Naive B cell (primary cell): ENCODE measurements around the gene SMIM41. TPM values are rescaled to one million over a fixed set of nuclear protein-coding genes. Genes with fewer than 3 reads are reported as not detected.

Experiments
- ATAC-seq, 2 donors: fragments of 150-1000 bp; cut with Tn5 transposase; 2 replicates each; pipeline ENCODE4 v1.10.0; 2021; ENCODE audit warnings: low read depth in 2 of 2, mild to moderate bottlenecking in 2 of 2, moderate library complexity in 2 of 2
- DNase-seq: peaks from one replicate; pipeline ENCODE4 v3.0.0; 2022
- H3K27ac Mint-ChIP-seq, 6 donors: one replicate each; pipeline ENCODE4 v1.8.0; 2020 to 2022; ENCODE audit warnings: mild to moderate bottlenecking in 6 of 6, mixed read lengths in 6 of 6, moderate library complexity in 5 of 6, inconsistent platforms in 2 of 6
- H3K27me3 Mint-ChIP-seq, 3 donors: one replicate each; pipeline ENCODE4 v1.8.0; 2021 to 2022; ENCODE audit warnings: mixed read lengths in 3 of 3, mild to moderate bottlenecking in 1 of 3
- H3K36me3 Mint-ChIP-seq, 2 donors: one replicate each; pipeline ENCODE4 v1.8.0; 2020 to 2022; ENCODE audit warnings: mixed read lengths in 2 of 2, inconsistent platforms in 1 of 2, mild to moderate bottlenecking in 1 of 2
- H3K4me1 Mint-ChIP-seq, 3 donors: one replicate each; pipeline ENCODE4 v1.8.0; 2020 to 2022; ENCODE audit warnings: mixed read lengths in 3 of 3, inconsistent platforms in 1 of 3, mild to moderate bottlenecking in 1 of 3, moderate library complexity in 1 of 3
- H3K4me3 Mint-ChIP-seq, 8 donors: one replicate each; pipeline ENCODE4 v1.8.0; 2020 to 2022; ENCODE audit warnings: mild to moderate bottlenecking in 8 of 8, mixed read lengths in 8 of 8, moderate library complexity in 8 of 8, inconsistent platforms in 2 of 8
- H3K9me3 Mint-ChIP-seq, 7 donors: one replicate each; pipeline ENCODE4 v1.8.0; 2020 to 2022; ENCODE audit warnings: mixed read lengths in 7 of 7, mild to moderate bottlenecking in 5 of 7, inconsistent platforms in 2 of 7, moderate library complexity in 1 of 7
- polyA plus RNA-seq, 6 donors: library from polyadenylated mRNA; unstranded; fragments of 300-500 nt; fragmentation: Illumina TruSeq; gene quantifications; one replicate each; pipeline ENCODE4 v1.2.3, GENCODE V29; 2021; ENCODE audit warnings: low read depth in 6 of 6

SMIM41 gene
- polyA plus RNA-seq, 6 donors from 2014 or later, result not detected

DNA sequence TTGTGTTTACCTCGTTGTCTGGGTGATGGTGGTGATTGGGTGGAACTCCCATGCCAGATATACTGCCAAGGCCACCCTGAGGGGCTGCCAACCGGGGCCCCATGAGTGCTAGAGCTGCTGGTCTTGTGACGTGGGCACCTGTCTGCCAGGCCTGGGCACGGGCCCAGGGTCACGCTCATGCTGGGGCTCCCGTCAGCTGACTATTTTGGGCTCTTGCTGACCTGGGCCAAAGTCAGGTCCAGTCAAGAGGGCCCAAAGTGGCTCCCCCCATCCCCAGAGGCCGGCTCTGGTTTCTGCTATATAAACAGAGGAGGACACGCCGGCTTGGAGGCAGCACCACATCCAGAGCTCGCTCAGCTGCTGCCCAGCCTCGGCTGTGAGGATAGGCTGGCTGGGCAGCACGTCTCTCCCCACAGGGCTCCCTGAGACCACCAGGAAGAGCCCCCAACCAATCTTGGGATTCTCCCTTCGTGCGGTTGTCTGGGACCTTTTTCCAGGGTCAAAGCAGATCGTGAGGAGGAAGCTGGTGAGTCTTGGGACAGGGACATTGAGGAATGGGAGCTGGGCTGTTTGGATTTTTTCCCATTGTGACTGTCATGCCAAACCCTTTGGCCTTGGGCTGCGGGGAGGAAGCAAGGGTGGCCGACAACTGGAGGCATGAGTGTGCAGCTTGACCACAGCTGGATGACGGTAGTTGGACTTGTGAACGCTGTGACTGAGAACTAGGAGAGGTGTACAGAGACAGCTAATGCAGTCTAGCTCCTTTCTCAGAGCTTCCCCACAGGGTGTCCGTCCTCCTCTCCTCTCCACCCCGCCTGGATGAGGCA is 35.9 kb upstream of the SMIM41 start:
- Mint-ChIP-seq H3K4me1 (peaks cover 36 to 59% (median 51%) of the 10 kb centered on the region in 3 donors), H3K27ac (peak overlapping the region in 4 of 6 donors; percentile 11 to 97 (median 53)), H3K27me3 (no peaks in the 10 kb centered on the region), H3K4me3 (peak overlapping the region in 6 of 8 donors; percentile 23 to 96 (median 64)), H3K9me3 (no peaks in the 10 kb centered on the region), H3K36me3 (no peaks in the 10 kb centered on the region)
- no peak for ATAC-seq
- no peak for DNase-seq

DNA sequence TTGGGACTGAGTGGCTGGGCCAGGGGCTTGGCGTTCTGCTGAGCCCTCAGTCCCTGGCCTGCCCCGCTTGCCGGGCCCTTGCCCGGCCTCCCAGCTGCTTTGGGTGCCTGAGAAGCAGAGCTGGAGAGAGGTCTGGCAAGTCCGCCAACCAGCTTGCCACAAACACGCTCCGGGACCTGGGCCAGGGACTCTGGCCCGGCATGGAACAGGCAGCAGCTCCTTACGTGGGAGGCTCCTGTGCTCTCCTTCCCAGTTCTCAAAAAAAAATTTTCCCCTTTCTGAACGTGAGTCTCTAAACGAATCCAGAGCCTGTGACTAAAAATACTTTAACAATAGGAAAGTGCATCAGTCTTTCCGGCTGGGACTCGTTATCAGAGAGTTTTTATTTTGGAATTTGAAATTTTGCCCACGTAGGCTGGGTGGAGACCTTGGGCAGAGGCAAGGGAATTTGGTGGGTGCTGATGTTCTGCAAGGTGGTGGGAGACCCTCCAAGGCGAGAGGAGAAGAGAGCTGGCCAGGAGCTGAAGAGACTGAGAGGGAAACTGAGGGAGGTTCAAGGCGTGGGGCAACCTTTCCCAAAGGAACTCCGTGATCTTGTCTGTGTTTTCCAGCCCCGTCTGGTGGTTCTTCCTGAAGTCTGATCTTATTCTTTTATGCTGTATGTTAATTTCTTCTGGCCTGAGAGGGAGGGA is 35.1 kb upstream of the SMIM41 start:
- Mint-ChIP-seq H3K4me1 (peaks cover 39 to 60% (median 56%) of the 10 kb centered on the region in 3 donors), H3K27ac (peak overlapping the region in 5 of 6 donors; percentile 11 to 79 (median 15)), H3K36me3 (no peaks in the 10 kb centered on the region), H3K9me3 (no peaks in the 10 kb centered on the region), H3K4me3 (peak overlapping the region in 1 of 8 donors; percentile 24), H3K27me3 (no peaks in the 10 kb centered on the region)
- ATAC-seq (no peak), DNase-seq (no peak)

DNA sequence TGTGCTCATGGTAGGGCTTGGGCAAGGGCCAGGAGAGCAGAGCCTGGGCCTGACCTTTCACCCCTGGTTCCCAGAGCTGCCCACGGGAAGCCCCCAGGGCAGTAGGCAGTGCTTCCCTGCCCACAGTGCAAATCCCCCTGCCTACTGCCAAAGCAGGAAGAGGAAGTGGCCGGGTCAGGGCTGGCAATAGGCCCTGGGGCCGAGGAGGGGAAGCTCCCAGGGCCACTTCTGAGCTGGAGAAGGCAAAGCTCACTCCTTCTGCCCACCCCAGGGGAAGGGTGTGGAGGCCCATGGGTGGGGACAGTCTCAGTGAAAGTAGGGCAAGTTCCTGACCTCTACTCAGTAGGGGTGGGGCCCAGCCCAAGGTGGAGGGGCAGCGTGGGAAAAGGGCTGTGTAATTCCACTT is 33.7 kb upstream of the SMIM41 start:
- Mint-ChIP-seq H3K4me3 (peak overlapping the region in 2 of 8 donors; percentile 30 to 41), H3K9me3 (no peaks in the 10 kb centered on the region), H3K27ac (peak overlapping the region; percentile 23 to 93 (median 52)), H3K4me1 (peaks cover 40 to 69% (median 60%) of the 10 kb centered on the region in 3 donors), H3K36me3 (no peaks in the 10 kb centered on the region), H3K27me3 (no peaks in the 10 kb centered on the region)
- no peak for ATAC-seq
- no peak for DNase-seq

DNA sequence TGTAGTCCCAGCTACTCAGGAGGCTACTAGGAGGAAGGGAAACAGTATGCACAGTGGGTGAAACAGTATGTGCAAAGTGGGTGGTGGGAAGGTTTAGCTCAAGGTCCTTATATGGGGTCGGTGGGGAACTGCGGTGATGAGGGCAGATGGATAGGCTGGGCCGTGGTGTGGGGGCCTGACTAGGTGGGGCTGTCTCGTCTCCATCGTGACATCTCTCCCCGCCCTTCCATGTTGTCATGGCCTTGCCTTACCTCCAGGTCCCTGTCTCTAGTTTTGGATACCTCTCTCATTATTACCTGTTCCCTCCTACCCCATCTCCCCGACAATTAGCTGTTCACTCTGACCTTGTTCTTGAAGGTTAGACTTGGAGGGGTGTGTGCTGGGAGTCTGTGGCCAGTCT is 32.6 kb upstream of the SMIM41 start:
- no peak for DNase-seq
- Mint-ChIP-seq H3K4me1 (peaks cover 42 to 67% (median 61%) of the 10 kb centered on the region in 3 donors), H3K36me3 (no peaks in the 10 kb centered on the region), H3K4me3 (peak overlapping the region in 3 of 8 donors; percentile 33 to 69 (median 49)), H3K27me3 (no peaks in the 10 kb centered on the region), H3K9me3 (no peaks in the 10 kb centered on the region), H3K27ac (peak overlapping the region in 5 of 6 donors; percentile 42 to 66 (median 58))
- no peak for ATAC-seq

DNA sequence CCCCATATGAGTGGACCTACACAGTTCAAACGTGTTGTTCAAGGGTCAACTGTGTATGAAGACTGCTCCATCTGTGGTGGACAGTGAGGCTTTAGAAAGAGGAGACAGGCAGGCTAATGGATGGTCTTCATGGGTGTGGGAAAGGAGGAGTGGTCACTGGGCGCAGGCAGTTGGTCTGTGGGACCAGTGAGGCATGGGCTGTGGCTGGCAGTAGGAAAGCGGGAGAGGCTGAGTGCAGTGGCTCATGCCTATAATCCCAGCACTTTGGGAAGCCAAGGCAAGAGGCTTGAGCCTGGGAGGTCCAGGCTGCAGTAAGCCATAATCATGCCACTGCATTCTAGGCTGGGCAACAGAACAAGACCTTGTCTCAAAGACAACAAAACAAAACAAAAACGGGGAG is 30.2 kb upstream of the SMIM41 start:
- Mint-ChIP-seq H3K27ac (peak overlapping the region; percentile 96 to 100 (median 99)), H3K4me1 (peaks cover 42 to 64% (median 59%) of the 10 kb centered on the region in 3 donors), H3K9me3 (no peaks in the 10 kb centered on the region), H3K27me3 (no peaks in the 10 kb centered on the region), H3K4me3 (peak overlapping the region; percentile 23 to 99 (median 96)), H3K36me3 (no peaks in the 10 kb centered on the region)
- DNase-seq, result no peak
- ATAC-seq, result no peak

DNA sequence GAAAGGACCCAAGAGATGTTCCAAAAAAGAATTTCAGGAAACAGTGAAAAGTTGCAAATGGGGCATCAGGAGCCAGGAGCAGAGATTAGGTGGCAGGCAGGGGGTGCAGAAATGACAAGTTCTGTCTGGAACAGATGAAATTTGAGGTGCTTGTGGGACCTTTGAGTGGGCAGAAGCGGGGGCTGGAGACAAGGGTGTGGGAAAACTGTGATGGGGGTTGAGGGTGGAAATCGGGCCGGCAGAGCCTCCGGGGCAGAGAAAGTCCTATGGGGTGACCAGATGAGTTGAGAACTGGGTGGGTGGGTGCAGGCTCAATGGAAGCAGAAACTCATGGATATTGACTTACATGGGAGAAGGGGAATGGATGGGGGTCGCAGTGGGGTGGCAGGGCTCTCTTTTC is 29.8 kb upstream of the SMIM41 start:
- Mint-ChIP-seq H3K27ac (peak overlapping the region; percentile 96 to 100 (median 99)), H3K4me3 (peak overlapping the region in 7 of 8 donors; percentile 90 to 99 (median 96)), H3K4me1 (peaks cover 44 to 61% (median 55%) of the 10 kb centered on the region in 3 donors), H3K27me3 (no peaks in the 10 kb centered on the region), H3K36me3 (no peaks in the 10 kb centered on the region), H3K9me3 (no peaks in the 10 kb centered on the region)
- ATAC-seq (no peak), DNase-seq (no peak)

DNA sequence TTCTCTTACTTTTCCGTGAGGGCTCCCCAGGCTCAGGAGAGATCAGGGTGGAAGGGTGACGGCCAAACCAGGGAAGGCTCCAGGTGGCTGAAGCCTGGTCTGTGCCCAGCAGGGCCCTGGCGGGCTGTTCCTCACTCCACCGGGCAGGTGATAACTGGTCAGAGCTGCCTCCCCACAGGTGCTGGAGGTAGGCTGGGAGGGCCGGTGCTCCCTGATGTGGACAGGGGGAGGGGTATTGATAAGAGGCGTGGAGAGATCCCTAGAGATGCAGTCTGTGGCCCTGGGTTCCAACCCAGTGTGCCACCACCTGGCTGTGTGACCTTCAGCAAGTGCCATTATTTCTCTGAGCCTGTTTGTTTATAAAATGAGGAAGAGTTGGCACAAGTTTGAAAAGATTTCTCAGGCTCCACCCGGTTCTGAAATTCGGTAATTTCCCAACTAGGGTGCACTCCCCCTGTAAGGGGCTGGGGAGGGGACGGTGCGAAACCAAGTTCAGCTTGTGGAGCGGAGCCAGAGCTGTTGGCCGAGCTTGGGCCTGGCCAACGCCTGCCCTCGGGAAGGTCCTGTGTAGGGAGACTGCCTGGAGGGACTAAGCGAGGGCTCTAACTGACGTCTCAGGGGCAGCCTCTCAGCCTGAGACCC is 29.3 kb upstream of the SMIM41 start:
- Mint-ChIP-seq H3K27me3 (no peaks in the 10 kb centered on the region), H3K36me3 (no peaks in the 10 kb centered on the region), H3K4me1 (peaks cover 44 to 60% (median 54%) of the 10 kb centered on the region in 3 donors), H3K9me3 (no peaks in the 10 kb centered on the region), H3K4me3 (peak overlapping the region; percentile 90 to 99 (median 96)), H3K27ac (peak overlapping the region; percentile 96 to 100 (median 99))
- ATAC-seq (peak; percentile 54 to 57), DNase-seq (peak; percentile 83)

DNA sequence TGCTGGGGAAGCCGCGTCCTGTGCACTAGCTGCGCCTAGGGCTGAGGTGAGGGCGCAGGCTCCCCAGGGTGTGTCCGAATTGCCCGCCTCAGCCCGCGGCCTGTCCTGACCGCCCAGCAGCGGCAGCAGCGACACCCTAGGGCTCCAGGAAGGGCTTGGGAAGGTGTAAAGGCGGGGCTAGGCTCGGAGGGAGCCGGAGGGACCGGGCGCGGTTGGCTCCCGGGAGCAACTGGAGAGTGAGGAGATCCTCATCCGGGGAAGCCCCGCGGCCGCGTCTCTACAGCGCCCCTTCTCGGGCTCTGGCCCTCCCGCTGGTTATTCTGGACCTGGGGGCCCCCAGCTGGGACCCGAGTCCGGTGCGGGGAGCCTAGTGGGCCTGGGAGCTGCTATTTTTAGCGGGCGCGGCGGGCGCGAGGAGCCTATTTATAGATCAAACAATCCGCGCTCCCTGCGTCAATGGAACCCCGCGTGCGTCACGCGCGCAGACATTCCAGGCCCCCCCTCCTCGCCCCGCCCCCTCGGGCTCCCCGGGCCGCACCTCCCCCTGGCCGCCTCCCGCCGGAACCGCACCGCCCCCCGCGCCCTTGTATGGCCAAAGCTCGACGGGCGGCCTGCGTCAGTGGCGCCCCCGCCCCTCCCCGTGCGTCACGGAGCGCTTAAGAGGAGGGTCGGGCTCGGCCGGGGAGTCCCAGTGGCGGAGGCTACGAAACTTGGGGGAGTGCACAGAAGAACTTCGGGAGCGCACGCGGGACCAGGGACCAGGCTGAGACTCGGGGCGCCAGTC is 28.6 kb upstream of the SMIM41 start, which contains the start of gene NR4A1:
Gene NR4A1 (plus strand): TSS at position 685 of the 784 bp plus-strand sequence. CDS start 2,887 bp downstream, outside the sequence.
- DNase-seq (peak; percentile 100), ATAC-seq (peak; percentile 76 to 77)
- H3K4me1 Mint-ChIP-seq, result peaks cover 40 to 53% (median 47%) of the 10 kb centered on the region in 3 donors
- no peaks in the 10 kb centered on the region for H3K36me3 Mint-ChIP-seq
- H3K4me3 Mint-ChIP-seq, result peak within 1 kb of the TSS; percentile 90 to 99 (median 96)
- no peaks in the 10 kb centered on the region for H3K27me3 Mint-ChIP-seq
- peak within 1 kb of the TSS; percentile 96 to 100 (median 99) for H3K27ac Mint-ChIP-seq
- H3K9me3 Mint-ChIP-seq, result no peaks in the 10 kb centered on the region

DNA sequence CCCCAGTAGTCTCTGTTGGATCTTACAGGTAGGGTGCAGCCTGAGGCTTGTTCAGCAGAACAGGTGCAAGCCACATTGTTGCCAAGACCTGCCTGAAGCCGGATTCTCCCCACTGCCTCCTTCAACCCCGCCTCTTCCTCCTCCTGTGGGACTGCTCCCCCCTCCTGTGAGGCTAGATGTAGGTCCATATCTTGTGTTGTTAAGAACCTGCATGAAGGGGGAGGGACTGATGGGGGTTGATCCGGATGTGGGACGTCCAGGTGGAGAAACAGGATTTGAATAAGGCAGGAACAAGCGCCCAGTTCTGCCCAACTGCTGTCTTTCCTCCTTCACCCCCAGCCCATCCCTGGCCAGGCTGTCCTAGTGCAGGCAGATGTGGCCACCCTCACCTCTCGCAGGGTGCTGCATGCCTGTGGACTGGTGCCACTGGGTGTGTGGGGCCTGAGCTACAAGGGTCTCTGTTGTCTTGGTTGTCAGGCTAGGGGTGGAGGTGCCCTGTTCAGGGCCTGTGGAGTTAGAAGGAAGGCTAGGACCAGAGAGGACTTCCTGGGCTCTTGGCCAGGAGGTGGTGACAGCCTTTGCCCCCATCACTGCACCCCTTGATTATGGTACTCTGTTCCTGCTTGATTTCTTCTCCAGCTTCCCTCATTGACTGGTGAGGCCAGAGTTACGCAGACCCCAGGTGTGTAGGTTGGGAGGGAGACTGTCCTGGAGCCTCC is 26.9 kb upstream of the SMIM41 start:
- H3K27me3 Mint-ChIP-seq, result no peaks in the 10 kb centered on the region
- ATAC-seq, result no peak

DNA sequence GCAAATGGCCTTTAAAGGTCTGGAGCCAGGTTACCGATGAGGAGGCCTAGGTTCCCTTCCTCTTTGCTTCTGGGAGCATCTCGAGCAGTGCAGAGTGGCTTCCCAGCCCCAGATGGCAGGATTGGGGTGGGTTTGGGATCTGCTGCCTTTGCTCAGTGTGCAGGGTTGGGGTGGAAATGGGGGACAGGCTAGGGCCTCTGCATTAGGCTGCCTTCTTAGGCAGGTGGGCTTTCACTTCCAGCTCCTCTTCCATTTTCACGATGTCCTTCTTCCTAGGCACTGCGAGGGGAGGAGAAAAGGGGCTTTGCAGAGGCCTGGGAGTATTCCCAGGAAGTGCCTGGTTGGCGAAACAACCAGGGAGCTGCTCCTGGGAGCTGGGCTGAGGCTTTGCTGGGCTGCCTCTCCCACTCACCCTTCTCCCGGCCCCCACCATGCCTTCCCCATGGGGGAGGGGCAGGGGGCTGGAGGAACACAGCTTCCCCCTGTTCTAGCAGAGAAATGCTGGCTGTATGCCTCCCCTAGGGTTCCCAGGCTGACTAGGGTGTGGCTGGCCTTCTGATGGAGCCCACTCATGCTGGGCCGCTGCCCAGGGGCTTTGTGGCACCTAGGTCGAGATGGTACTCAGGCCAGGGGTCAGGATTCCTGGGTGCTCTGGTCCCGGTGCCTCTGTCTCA is 25.8 kb upstream of the SMIM41 start:
- peak overlapping the region in 3 of 8 donors; percentile 30 to 97 (median 32) for H3K4me3 Mint-ChIP-seq
- peaks cover 39 to 45% (median 40%) of the 10 kb centered on the region in 3 donors for H3K4me1 Mint-ChIP-seq
- no peaks in the 10 kb centered on the region for H3K36me3 Mint-ChIP-seq
- ATAC-seq, result no peak
- no peak for DNase-seq
- no peaks in the 10 kb centered on the region for H3K9me3 Mint-ChIP-seq
- H3K27me3 Mint-ChIP-seq, result no peaks in the 10 kb centered on the region
- peak overlapping the region in 5 of 6 donors; percentile 93 to 100 (median 99) for H3K27ac Mint-ChIP-seq

More for the DNA sequence above, 26.9 kb upstream of the SMIM41 start:
- H3K4me3 Mint-ChIP-seq, result peak overlapping the region; percentile 90 to 99 (median 96)
- no peaks in the 10 kb centered on the region for H3K36me3 Mint-ChIP-seq
- peak overlapping the region; percentile 96 to 100 (median 99) for H3K27ac Mint-ChIP-seq
- DNase-seq, result no peak
- H3K4me1 Mint-ChIP-seq, result peaks cover 40 to 45% (median 42%) of the 10 kb centered on the region in 3 donors
- no peaks in the 10 kb centered on the region for H3K9me3 Mint-ChIP-seq

DNA sequence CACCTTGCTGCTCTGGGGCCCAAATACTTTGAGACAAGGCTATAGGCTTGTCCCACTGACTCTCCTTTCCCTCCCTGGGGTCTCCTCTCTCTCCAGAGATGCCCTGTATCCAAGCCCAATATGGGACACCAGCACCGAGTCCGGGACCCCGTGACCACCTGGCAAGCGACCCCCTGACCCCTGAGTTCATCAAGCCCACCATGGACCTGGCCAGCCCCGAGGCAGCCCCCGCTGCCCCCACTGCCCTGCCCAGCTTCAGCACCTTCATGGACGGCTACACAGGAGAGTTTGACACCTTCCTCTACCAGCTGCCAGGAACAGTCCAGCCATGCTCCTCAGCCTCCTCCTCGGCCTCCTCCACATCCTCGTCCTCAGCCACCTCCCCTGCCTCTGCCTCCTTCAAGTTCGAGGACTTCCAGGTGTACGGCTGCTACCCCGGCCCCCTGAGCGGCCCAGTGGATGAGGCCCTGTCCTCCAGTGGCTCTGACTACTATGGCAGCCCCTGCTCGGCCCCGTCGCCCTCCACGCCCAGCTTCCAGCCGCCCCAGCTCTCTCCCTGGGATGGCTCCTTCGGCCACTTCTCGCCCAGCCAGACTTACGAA is 25.2 kb upstream of the SMIM41 start:
- peak overlapping the region in 5 of 6 donors; percentile 28 to 95 (median 68) for H3K27ac Mint-ChIP-seq
- no peaks in the 10 kb centered on the region for H3K27me3 Mint-ChIP-seq
- no peak for DNase-seq
- peak overlapping the region in 3 of 8 donors; percentile 32 to 97 (median 60) for H3K4me3 Mint-ChIP-seq
- H3K36me3 Mint-ChIP-seq, result no peaks in the 10 kb centered on the region
- peaks cover 33 to 40% (median 37%) of the 10 kb centered on the region in 3 donors for H3K4me1 Mint-ChIP-seq
- H3K9me3 Mint-ChIP-seq, result no peaks in the 10 kb centered on the region
- no peak for ATAC-seq
